Bone marrow (tissue), 2 donors: ENCODE results near the gene ZNF124.
A peak's percentile ranks its signal among the peaks of the same experiment; 100 is the strongest.
"Not testable (repeated sequence)": the region's sequence is repeated elsewhere in the genome, so short reads cannot be mapped to it uniquely, and the experiment has no call there.

Experiments
- DNase-seq, 2 donors: peaks; one replicate each; lab custom pipeline; 2025; lab: John Stamatoyannopoulos, UW

The ZNF124 gene

GRCh38 chr1:247171443-247171842 lies 377 bp downstream of the ZNF124 start:
- not testable (repeated sequence) for DNase-seq

- DNase-seq = no peak
Measured at GRCh38 chr1:247165674-247166073, 6.1 kb downstream of the ZNF124 start.

DNA sequence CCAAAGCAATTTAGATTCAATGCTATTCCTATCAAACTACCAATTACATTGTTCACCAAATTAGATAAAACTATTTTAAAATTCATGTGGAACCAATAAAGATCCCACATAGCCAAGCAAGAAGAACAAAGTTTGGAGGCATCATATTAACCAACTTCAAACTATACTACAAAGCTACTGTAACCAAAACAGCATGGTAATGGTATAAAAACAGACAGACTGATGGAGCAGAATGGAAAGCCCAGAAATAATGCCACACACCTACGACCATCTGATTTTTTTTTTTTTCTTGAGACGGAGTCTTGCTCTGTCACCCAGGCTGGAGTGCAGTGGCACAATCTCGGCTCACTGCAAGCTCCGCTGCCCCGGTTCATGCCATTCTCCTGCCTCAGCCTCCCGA lies 7.1 kb downstream of the ZNF124 start:
- DNase-seq = no peak

DNA sequence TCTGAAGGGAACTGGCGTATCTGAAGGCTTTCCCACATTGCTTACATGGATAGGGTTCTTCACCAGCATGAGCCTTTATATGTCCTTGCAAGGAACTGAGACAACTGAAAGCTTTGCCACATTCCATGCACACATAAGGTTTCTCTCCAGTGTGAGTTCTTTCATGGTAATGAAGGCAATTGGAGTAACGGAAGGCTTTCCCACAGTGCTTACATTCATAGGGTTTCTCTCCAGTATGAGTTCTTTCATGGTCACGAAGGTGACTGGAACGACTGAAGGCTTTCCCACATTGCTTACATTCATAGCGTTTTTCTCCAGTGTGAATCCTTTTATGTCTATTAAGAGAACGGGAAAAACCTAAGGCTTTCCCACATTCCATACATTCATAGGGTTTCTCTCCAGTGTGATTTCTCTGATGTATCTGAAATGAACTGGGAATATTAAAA lies 15.0 kb downstream of the ZNF124 start:
- no peak for DNase-seq

DNA sequence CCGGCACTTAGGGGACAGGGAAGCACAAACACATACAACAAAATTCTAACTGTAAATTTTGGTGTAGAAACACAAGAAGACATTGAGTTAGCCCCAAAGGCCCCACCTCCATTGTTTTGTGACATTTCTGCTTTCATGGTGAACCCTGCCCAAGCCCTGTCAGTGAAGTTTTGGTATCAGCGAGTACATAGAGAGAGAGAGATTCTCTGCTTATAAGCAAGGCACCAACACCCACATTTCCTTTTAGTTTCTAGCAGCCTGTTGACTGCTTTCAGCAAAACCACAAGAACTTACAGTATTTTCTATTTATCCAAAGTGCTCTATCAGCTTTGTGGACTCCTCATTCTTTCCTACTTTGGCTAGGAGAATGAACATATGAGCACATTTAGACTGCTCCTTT lies 24.0 kb downstream of the ZNF124 start:
- no peak for DNase-seq

- not testable (repeated sequence) for DNase-seq
Measured at GRCh38 chr1:247147120-247147519, 24.7 kb downstream of the ZNF124 start.

DNA sequence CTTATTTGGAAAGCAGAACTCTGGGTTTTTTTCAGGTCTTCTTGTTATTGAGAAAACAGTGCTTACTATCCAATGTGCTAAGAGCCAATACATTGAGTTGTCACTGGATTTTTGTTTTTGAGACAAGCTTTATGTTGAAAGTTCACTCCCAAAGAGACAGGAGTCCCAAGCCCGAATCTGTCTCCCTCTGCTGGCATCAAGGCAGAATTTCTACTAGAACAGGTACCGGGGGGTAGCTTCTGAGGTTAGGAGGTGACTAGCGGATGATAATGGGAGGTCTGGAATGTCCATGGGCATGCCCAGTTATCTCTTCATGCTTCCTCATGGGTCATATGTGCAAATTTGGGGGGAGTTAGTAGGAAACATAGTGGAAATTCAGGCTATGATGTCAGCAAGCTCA lies 25.1 kb downstream of the ZNF124 start:
- DNase-seq = no peak

DNA sequence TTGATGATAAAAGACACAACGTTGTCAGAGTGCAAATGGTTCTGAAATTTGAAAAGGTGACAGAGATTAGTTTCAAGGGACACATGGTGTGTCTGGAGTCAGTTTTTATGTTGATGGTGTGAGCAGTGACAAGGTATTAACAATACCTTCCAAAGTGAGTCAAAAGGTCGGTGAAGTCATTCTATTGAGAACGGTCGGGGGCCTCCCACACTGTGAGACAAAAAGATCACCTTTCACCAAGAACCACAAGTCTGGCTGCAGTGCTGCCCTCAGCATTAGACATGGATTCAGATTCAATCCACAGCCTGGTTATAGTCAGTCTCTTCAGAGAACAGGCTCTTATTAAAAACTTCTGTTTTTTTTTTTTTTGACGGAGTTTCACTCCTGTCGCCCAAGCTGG lies 26.5 kb downstream of the ZNF124 start:
- no peak for DNase-seq

DNA sequence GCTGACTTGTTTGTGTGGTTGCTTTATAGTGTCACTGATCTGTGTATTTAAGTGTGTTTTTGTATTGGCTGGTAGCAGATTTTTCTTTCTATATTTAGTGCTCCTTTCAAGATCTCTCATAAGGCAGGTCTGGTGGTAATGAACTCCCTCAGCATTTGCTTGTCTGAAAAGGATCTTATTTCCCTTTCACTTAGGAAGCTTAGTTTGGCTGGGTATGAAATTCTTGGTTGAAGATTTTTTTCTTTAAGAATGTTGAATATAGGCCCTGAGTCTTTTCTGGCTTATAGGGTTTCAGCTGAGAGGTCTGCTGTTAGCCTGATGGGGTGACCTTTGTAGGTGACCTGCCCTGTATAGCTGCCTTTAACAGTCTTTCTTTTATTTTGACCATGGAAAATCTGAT lies 32.3 kb downstream of the ZNF124 start:
- DNase-seq = not testable (repeated sequence)

- no peak for DNase-seq
Measured at GRCh38 chr1:247131236-247131635, 40.6 kb downstream of the ZNF124 start.

GRCh38 chr1:247127519-247128282 lies 44.1 kb downstream of the ZNF124 start:
- peak in 1 of 2 donors; percentile 20 for DNase-seq

- not testable (repeated sequence) for DNase-seq
Measured at GRCh38 chr1:247126601-247127000, 45.2 kb downstream of the ZNF124 start.

GRCh38 chr1:247126166-247126565 lies 45.7 kb downstream of the ZNF124 start:
- DNase-seq = not testable (repeated sequence)

DNA sequence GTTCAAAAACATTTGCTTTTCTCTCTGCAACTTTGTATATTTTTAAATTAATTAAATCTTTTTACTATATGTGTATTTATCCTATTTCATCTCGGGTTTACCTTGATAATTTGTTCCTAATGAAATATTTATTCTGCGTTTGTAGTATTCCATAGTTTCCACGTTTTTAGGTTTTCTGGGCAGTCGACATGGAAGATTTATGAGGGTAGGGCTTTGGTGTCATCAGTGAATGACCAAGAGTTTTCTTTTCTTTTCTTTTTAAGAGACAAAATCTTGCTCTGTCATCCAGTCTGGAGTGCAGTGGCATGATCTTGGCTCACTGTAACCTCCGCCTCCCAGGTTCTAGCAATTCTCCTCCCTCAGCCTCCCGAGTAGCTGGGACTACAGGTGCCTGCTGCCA lies 50.4 kb downstream of the ZNF124 start:
- DNase-seq = no peak

GRCh38 chr1:247120408-247120668 lies 51.5 kb downstream of the ZNF124 start:
- DNase-seq = not testable (repeated sequence)

DNA sequence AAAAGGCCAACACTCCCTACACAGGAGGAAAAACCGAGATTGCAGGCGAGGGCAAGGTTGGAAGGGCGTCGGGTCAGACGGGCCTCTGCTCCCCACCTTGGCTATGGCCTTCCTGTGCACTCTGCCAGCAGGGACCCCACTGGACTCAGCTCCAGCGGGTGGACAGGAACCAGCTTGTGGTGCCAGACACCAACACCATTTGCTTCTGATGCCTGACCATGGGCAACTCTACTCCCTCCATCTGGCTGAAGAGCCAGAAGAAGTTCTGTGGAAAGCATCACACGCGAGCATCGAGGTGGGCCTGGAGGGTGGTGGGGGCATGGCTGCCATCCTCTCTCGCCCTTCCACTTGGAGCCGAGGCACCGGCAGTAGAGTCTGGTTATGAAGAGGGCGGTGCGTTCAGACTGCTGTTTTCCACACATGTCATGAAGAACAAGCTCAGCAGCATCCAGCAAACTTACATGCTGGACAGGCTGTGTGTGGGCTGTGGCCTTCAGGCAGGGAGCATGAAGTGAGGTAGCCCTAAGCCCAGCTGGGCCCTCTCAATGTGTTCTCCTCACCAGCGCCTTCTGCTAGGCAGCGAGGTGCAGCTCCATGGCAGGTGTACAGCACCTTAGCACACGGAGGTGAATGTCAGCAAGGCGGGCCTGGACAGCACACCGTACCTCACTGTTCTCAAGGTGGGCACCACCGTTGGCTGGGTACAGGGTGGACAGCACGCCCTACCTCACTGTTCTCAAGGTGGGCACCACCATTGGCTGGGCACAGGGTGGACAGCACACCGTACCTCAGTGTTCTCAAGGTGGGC lies 52.0 kb downstream of the ZNF124 start:
- no peak for DNase-seq

GRCh38 chr1:247118946-247119446 lies 52.8 kb downstream of the ZNF124 start:
- no peak for DNase-seq

DNA sequence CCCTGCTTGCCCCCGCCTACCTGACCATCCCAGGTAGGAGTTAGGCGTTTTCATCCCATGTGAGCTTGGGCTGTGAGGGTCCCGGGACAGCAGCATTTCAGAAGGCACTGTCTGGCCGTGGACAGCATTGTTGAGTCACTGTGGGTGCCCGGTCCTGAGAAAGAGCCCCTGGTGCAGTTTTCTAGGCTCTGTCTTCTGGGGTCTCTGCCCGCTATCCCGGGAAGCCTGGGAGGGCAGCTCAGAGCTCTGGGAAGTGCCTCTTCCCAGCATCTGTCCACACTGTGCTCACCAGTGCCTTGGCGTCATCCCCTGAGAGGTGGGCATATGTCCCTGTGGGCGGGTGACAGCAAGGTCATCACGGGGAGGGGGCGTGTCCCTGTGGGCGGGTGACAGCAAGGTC lies 56.3 kb downstream of the ZNF124 start:
- no peak for DNase-seq

- no peak for DNase-seq
Measured at GRCh38 chr1:247115141-247115510, 56.7 kb downstream of the ZNF124 start.

DNA sequence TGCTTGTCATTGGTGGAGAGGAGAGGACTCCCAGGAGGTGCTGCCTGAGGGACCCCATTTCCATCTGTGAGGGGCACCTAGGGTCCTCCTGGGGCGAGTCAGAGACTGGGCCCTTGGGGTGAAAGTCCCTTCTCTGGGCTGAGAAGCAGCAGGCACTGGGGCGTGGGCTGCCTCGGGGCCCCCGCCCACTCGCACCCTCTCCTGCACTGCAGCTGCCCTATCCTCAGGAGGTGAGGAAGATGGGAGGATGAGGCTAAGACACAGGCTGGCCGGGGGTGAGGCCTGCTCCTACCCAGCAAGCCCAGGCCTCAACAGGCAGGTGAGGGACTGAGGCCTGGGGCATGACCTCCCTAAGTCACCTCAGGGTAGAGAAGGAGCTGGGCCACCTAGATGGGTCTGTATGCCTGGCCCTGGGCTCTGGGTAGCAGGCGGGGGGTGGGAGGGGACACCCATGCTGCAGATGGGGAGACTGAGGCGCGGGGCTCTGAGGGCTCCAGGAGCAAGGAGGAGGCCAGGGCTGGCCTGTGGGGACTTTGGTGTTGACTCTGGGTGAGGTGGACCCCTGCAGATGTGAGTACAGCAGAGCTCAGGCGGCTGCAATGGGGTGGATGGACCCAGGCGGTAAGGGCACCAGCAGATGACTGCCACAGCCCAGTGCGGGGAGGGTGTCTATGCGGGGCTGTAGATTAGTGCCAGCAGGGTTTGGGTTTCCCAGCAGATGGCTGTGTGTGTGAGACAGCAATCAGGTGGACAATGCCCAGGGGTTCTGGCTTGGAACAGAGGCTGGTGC lies 57.3 kb downstream of the ZNF124 start:
- DNase-seq = no peak

- DNase-seq = no peak
Measured at GRCh38 chr1:247113733-247114271, 58.0 kb downstream of the ZNF124 start.

- no peak for DNase-seq
Measured at GRCh38 chr1:247113094-247113497, 58.7 kb downstream of the ZNF124 start.
